Astrocyte of the spinal cord (primary cell): ENCODE data around the gene AFG1L.

ENCODE experiments used
- DNase-seq: peaks from one replicate; pipeline ENCODE4 v3.0.0; 2011; ENCODE audit warnings: low read depth, low spot score
- H3K4me3 ChIP-seq: 2 replicates; pipeline ENCODE4 v1.5.1; 2011; ENCODE audit warnings: low read depth, mild to moderate bottlenecking, low read length, moderate library complexity
- in situ Hi-C: cut with HindIII; loops from 2 replicates; pipeline ENCODE4 v1.10.0; 2017; ENCODE audit warnings: low sequenced_read_pairs
- TF ChIP-seq, protein P1 (sequence below): IDR thresholded peaks from 2 replicates; pipeline ENCODE4 v1.5.1; 2012; ENCODE audit warnings: low read depth, mild to moderate bottlenecking, low read length, inconsistent platforms

Gene AFG1L

DNA sequence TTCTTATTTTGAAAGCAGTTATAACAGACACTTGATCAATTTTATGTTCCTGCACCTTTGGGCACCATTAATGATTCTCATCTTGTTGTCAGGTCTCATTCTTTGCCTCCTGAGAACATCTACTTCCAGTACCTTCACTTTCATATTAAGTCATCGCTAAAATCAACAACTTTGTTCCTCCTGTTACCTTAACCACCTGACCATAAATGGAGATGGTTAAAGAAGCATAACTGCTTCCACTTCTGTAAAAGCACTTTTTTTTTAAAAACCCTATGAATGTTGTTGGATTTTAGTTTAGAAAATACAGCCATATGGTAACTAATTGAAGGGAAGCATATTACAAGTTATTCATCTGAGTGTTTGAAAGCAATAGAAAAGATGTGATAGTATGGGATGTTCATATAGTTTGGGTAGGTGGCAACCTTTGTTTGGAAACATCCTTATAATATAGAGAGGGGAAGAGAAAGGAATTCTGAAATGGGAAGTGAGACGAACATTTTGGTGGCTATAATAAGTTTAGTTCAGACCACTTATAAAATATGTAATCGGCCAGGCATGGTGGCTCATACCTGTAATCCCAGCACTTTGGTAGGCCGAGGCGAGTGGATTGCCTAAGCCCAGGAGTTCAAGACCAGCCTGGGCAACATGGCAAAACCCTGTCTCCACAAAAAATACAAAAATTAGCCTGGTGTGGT lies 53.9 kb downstream of the AFG1L start:
- H3K4me3 ChIP-seq, result no peak overlapping the region
- TF ChIP-seq, protein P1, sequence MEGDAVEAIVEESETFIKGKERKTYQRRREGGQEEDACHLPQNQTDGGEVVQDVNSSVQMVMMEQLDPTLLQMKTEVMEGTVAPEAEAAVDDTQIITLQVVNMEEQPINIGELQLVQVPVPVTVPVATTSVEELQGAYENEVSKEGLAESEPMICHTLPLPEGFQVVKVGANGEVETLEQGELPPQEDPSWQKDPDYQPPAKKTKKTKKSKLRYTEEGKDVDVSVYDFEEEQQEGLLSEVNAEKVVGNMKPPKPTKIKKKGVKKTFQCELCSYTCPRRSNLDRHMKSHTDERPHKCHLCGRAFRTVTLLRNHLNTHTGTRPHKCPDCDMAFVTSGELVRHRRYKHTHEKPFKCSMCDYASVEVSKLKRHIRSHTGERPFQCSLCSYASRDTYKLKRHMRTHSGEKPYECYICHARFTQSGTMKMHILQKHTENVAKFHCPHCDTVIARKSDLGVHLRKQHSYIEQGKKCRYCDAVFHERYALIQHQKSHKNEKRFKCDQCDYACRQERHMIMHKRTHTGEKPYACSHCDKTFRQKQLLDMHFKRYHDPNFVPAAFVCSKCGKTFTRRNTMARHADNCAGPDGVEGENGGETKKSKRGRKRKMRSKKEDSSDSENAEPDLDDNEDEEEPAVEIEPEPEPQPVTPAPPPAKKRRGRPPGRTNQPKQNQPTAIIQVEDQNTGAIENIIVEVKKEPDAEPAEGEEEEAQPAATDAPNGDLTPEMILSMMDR, result no peak
- in situ Hi-C loops, result no loop called here
- DNase-seq, result no peak

DNA sequence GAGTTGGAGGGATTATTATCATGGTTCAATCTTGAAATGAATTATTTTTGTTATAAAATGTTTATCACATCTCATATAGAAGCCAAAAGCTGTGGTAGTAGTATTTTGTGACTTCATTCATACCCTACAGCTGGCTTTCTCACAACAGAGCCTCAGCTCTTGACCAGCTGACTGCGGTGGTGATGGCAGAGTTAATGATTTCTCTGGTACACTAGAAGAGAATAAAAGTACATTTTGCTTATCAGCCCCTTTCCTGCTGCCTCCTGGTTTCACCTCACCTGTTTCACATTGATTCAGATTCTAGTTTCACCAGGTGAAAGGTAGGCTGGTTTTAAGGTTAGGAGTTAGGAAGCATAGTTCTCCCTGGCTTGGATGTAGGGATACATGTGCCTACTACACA lies 55.7 kb downstream of the AFG1L start:
- TF ChIP-seq, protein P1, result no peak
- no peak for DNase-seq
- in situ Hi-C loops, result no loop called here
- no peak overlapping the region for H3K4me3 ChIP-seq

DNA sequence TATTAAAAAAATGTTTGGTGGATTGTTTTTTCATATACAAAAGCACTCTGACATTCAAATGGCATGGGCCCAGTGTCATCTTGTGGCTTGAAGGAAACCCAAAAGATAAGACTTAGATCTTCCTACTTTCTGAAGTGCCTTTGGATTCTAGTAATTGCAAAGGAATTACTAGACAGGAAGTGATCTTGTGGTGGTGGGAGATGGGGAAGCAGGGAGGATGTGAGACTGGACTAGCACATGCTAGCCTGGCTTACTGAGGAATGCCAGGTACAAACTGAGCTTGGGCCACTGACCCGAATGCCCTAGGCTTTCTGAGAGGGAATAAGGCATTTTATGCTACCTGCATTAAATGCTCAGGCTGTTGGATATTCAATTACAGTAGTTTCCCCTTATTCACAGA lies 59.0 kb downstream of the AFG1L start:
- no peak for DNase-seq
- no peak overlapping the region for H3K4me3 ChIP-seq
- TF ChIP-seq, protein P1, result no peak
- in situ Hi-C loops, result no loop called here

DNA sequence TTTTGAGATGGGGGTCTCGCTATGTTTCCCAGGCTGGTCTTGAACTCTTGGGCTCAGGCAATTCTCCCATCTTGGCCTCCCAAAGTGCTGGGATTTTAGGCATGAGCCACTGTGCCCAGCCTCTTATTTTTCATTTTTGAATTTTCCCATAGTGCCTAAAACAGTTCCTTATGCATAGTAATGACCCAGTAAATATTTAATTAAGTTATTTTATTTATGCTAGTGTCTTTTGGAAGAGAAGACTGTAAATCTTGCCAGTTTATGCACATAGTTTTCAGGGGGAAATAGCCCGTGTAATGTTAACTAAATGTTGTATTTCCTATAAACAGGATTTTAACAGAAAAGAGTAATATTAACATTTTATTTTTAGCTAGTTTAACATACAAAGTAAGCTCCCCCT lies 60.3 kb downstream of the AFG1L start:
- H3K4me3 ChIP-seq, result no peak overlapping the region
- DNase-seq, result no peak
- in situ Hi-C loops, result no loop called here
- TF ChIP-seq, protein P1, result no peak

DNA sequence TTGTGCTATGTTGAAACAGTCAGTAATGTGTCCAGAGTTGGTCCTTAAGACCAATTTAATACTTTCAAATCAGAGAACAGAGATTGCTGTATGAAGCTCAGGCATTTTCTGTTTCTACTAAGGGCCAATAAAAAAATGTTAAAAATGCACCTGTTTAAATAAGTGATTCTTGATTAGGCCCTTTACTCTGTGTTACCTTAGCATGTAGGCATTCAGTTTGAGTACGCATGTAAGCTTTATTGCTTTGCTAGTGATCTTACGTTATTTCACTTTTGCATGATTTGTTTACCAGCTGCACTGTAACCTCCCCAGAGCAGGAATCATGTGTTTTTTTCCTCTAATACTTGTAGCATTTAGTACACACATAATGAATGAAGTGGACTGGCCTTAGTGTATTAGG lies 61.0 kb downstream of the AFG1L start:
- H3K4me3 ChIP-seq, result no peak overlapping the region
- in situ Hi-C loops, result no loop called here
- TF ChIP-seq, protein P1, result no peak
- DNase-seq, result no peak

DNA sequence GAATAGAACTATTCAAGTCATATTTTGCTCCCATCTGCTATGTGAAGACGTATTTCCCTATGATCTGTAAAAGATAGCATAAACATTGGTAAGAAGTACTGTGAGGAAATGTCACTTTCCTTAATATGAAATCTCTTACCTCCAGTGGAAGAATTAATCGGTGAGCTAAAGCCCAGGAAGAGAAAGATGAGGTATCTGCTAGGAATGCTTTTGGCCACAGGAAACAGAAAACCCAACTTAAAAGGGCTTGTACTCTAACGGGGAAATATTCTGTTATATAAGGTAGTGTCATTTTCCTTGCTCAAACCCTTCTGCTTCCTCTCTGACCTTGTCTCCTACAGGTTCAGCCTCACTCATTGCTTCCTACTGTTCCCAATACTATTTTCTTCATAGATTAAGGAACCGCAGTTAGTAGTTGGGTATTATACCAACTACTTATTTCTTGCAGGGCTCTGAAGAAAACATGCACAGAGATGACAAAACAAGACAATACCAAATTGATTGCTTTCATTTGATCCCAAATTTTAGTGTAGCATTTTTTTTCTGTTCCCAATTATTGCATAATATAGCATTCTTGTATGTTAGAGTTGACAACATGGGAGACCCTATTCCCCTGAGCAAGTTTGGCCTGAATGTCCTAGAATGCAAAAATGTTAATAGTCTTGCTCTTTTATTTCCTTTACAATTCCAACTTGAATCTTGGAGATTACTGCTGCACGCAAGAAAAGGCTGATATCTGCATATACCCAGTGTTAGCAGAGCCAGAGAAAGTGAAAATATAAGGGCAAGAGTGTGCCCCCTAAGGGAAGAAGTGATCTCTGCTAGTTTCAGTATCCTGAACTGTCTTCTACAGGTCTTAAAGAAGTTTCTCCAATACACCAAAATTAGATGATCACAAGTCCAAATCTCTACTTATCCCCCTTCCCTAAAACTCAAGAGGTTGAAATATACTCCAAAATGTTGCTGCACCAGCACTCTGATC lies 65.3 kb downstream of the AFG1L start:
- H3K4me3 ChIP-seq, result no peak overlapping the region
- in situ Hi-C loops, result no loop called here
- TF ChIP-seq, protein P1, result no peak
- DNase-seq, result peak; percentile 48
